Liver (tissue), 9 donors: ENCODE data around the gene RAI1. TPM values are rescaled to one million over a fixed set of nuclear protein-coding genes. Genes with fewer than 3 reads are reported as not detected.

Experiments used
- DNase-seq: peaks from one replicate; pipeline ENCODE4 v3.0.0-alpha.2; 2017; ENCODE audit warnings: low spot score
- H3K27ac ChIP-seq, 2 donors: one replicate each; pipeline ENCODE4 v1.7.0; 2013; ENCODE audit warnings: inconsistent platforms in 2 of 2, low read length in 2 of 2, control low read depth in 1 of 2, low read depth in 1 of 2, mild to moderate bottlenecking in 1 of 2
- H3K27me3 ChIP-seq, 4 donors: one replicate each; pipeline versions ENCODE4 v1.6.1 to v1.7.0; 2013; ENCODE audit warnings: low read length in 3 of 4, inconsistent platforms in 1 of 4, mild to moderate bottlenecking in 1 of 4, moderate library complexity in 1 of 4; ENCODE audit not compliant: control insufficient read depth in 4 of 4, insufficient read depth in 4 of 4
- H3K36me3 ChIP-seq, 4 donors: one replicate each; pipeline versions ENCODE4 v1.6.1 to v1.7.0; 2013; ENCODE audit warnings: low read length in 3 of 4, mild to moderate bottlenecking in 3 of 4, low read depth in 1 of 4, moderate library complexity in 1 of 4; ENCODE audit not compliant: control insufficient read depth in 4 of 4, insufficient read depth in 3 of 4
- H3K4me1 ChIP-seq, 4 donors: one replicate each; pipeline versions ENCODE4 v1.6.1 to v1.7.0; 2013; ENCODE audit warnings: low read length in 3 of 4, mild to moderate bottlenecking in 3 of 4, moderate library complexity in 1 of 4; ENCODE audit not compliant: control insufficient read depth in 4 of 4, insufficient read depth in 4 of 4
- H3K4me3 ChIP-seq, 3 donors: one replicate each; pipeline versions ENCODE4 v1.6.1 to v1.7.0; 2013; ENCODE audit warnings: low read length in 3 of 3, control low read depth in 1 of 3, low read depth in 1 of 3, mild to moderate bottlenecking in 1 of 3
- H3K9ac ChIP-seq, 2 donors: one replicate each; pipeline ENCODE4 v1.7.0; 2013; ENCODE audit warnings: low read length in 2 of 2, mild to moderate bottlenecking in 2 of 2, moderate library complexity in 2 of 2, control low read depth in 1 of 2, low read depth in 1 of 2
- H3K9me3 ChIP-seq, 4 donors: one replicate each; pipeline versions ENCODE4 v1.6.1 to v1.7.0; 2013; ENCODE audit warnings: low read length in 3 of 4; ENCODE audit not compliant: control insufficient read depth in 4 of 4
- ATF3 ChIP-seq: IDR thresholded peaks from 2 replicates; pipeline ENCODE4 v1.6.1; 2016; ENCODE audit warnings: antibody characterized with exemption
- EGR1 ChIP-seq, 2 donors: IDR thresholded peaks; 2 replicates each; pipeline ENCODE4 v1.6.1; 2016 to 2018; ENCODE audit warnings: antibody characterized with exemption in 2 of 2, low read depth in 2 of 2
- FOXA1 ChIP-seq: IDR thresholded peaks from 2 replicates; pipeline ENCODE4 v1.6.1; 2016; ENCODE audit warnings: antibody characterized with exemption
- FOXA2 ChIP-seq: IDR thresholded peaks from 2 replicates; pipeline ENCODE4 v1.6.1; 2016; ENCODE audit warnings: antibody characterized with exemption
- HNF4A ChIP-seq, 2 donors: conservative IDR thresholded peaks; 2 replicates each; pipeline ENCODE4 v1.6.1; 2016; ENCODE audit warnings: antibody characterized with exemption in 2 of 2, mild to moderate bottlenecking in 2 of 2
- HNF4G ChIP-seq: IDR thresholded peaks from 2 replicates; pipeline ENCODE4 v1.6.1; 2016; ENCODE audit warnings: antibody characterized with exemption
- JUND ChIP-seq, 2 donors: IDR thresholded peaks; 2 replicates each; pipeline ENCODE4 v1.6.1; 2016; ENCODE audit warnings: antibody characterized with exemption in 2 of 2
- NR2F2 ChIP-seq: IDR thresholded peaks from 2 replicates; pipeline ENCODE4 v1.6.1; 2016; ENCODE audit warnings: antibody characterized with exemption
- RAD21 ChIP-seq, 2 donors: IDR thresholded peaks; 2 replicates each; pipeline ENCODE4 v1.6.1; 2016; ENCODE audit warnings: antibody characterized with exemption in 2 of 2, mild to moderate bottlenecking in 2 of 2
- SP1 ChIP-seq: IDR thresholded peaks from 2 replicates; pipeline ENCODE4 v1.6.1; 2018; ENCODE audit warnings: antibody characterized with exemption, mild to moderate bottlenecking
- TAF1 ChIP-seq: conservative IDR thresholded peaks from 2 replicates; pipeline ENCODE4 v1.6.1; 2016; ENCODE audit warnings: antibody characterized with exemption, mild to moderate bottlenecking
- YY1 ChIP-seq: IDR thresholded peaks from 2 replicates; pipeline ENCODE4 v1.6.1; 2016; ENCODE audit warnings: antibody characterized with exemption, mild to moderate bottlenecking
- ZBTB33 ChIP-seq: IDR thresholded peaks from 2 replicates; pipeline ENCODE4 v1.6.1; 2016; ENCODE audit warnings: antibody characterized with exemption
- WGBS: extraction: QIAGEN DNeasy Blood & Tissue Kit; methylation state at CpG from one replicate; pipeline ENCODE4 v1.1.7; 2013; 5-methylcytosine and 5-hydroxymethylcytosine counted together
- polyA plus RNA-seq, 2 donors: library from polyadenylated mRNA; stranded (reverse) in 1 of 2; unstranded in 1 of 2; fragments of 200-250 nt in 1 of 2; fragments of >200 nt in 1 of 2; fragmentation: Nextera tagmentation in 1 of 2; extraction: Ambion mirVana in 1 of 2; gene quantifications; one replicate each; pipeline versions ENCODE4 v1.2.1 to v1.2.3, GENCODE V29; 2013 to 2015
- total RNA-seq, 2 donors: library from RNA; depleted of rRNA; stranded (reverse); fragments of >200 nt; gene quantifications; one replicate each; pipeline ENCODE4 v1.2.3, GENCODE V29; 2014
- TF ChIP-seq, protein P1 (sequence below): IDR thresholded peaks from 2 replicates; pipeline ENCODE4 v1.6.1; 2016; ENCODE audit warnings: antibody characterized with exemption
- TF ChIP-seq, protein P2 (sequence below): IDR thresholded peaks from 2 replicates; pipeline ENCODE4 v1.6.1; 2016; ENCODE audit warnings: antibody characterized with exemption, mild to moderate bottlenecking
- donor health status: healthy.
- donor health status: healthy.
- donor health status: healthy.
- donor health status: healthy.
- donor health status: healthy.

Gene RAI1
- total and polyA plus RNA-seq, 4 donors = 0.57 to 7.6 (median 5.3) TPM

DNA sequence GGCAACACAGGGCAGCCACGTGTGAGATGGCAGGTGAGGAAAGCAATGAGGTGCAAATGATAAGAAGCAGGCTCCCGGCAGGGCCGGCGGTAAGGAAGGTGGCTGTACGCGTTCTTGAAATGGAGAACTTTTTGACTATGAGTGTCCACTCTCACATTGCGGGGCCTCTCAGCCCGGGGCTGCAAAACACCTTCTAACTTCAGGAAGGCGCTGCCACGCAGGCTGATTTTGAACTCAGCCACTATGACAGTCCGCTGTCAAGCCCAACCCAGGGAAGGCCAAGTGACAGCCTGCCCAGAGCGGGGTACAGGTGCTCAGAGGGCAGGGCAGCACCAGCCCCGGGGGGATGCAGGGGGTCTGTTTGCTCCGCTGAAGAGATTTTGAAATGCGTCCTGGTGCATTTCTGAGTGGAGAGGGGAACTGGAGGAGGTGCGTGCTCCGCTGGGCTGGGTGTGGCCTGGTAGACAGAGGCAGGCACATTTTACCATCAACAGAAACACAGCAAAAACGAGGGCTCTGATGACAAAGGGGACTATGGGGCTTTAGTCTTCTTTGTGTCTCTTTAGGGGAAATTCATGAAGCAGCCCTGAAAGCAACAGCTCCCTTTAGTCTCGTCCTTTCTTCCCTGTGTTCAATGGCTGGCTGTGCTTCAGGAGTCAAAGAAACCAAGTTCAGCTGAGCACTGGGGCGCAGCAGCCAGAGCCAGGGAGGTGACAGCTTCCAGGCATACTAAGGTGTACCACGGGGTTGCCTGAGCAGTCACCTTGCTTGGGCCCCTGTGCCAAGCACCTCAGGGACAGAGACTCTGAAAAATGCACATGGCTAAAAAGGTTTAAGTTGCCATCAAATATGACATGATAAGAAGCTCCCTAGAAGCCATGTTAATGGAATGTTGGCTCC lies 170.1 kb downstream of the RAI1 start (continued):
- no peak for TF ChIP-seq ATF3
- TF ChIP-seq FOXA2 = no peak
- TF ChIP-seq YY1 = no peak
- TF ChIP-seq, protein P1, sequence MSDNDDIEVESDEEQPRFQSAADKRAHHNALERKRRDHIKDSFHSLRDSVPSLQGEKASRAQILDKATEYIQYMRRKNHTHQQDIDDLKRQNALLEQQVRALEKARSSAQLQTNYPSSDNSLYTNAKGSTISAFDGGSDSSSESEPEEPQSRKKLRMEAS = no peak
- TF ChIP-seq TAF1 = no peak

DNA sequence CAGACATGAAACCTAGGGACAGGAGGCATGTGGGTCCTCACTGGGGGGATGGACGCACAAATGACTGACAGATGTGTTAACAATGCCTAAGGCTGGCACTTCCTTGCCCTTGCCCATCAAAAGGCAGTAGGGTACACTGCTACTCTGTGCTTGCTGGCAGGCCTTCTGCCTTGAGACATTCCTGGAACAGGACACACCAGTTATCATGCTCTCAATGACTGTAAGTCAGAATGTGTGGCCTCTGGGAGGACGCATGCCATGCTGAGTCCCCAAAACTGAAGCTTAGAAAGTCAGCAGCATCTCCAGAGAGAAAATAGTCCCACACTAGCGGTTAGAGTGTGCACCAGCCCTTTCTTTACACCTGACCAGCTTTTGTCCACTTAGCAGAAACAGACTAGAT lies 171.7 kb downstream of the RAI1 start:
- Histone ChIP-seq H3K27me3 (no peaks in the 10 kb centered on the region), H3K4me3 (no peak overlapping the region), H3K36me3 (no peaks in the 10 kb centered on the region), H3K27ac (no peak overlapping the region), H3K9ac (no peak overlapping the region), H3K4me1 (peaks cover 5 to 18% (median 13%) of the 10 kb centered on the region in 4 donors), H3K9me3 (no peaks in the 10 kb centered on the region)
- WGBS = 95% methylated on average over 3 of the region's 3 CpGs
- TF ChIP-seq FOXA2 (no peak), NR2F2 (no peak), ATF3 (no peak), JUND (IDR thresholded peaks at IDR 0.05) (no peak), SP1 (no peak), RAD21 (IDR thresholded peaks at IDR 0.05) (no peak), FOXA1 (no peak), HNF4G (no peak), ZBTB33 (no peak), TAF1 (no peak), HNF4A (conservative IDR thresholded peaks at IDR 0.05) (no peak), EGR1 (IDR thresholded peaks at IDR 0.05; ENCODE audit: low read depth in 2 of 2) (no peak)
- TF ChIP-seq, protein P2, sequence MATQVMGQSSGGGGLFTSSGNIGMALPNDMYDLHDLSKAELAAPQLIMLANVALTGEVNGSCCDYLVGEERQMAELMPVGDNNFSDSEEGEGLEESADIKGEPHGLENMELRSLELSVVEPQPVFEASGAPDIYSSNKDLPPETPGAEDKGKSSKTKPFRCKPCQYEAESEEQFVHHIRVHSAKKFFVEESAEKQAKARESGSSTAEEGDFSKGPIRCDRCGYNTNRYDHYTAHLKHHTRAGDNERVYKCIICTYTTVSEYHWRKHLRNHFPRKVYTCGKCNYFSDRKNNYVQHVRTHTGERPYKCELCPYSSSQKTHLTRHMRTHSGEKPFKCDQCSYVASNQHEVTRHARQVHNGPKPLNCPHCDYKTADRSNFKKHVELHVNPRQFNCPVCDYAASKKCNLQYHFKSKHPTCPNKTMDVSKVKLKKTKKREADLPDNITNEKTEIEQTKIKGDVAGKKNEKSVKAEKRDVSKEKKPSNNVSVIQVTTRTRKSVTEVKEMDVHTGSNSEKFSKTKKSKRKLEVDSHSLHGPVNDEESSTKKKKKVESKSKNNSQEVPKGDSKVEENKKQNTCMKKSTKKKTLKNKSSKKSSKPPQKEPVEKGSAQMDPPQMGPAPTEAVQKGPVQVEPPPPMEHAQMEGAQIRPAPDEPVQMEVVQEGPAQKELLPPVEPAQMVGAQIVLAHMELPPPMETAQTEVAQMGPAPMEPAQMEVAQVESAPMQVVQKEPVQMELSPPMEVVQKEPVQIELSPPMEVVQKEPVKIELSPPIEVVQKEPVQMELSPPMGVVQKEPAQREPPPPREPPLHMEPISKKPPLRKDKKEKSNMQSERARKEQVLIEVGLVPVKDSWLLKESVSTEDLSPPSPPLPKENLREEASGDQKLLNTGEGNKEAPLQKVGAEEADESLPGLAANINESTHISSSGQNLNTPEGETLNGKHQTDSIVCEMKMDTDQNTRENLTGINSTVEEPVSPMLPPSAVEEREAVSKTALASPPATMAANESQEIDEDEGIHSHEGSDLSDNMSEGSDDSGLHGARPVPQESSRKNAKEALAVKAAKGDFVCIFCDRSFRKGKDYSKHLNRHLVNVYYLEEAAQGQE = no peak
- no peak for DNase-seq
